HG03196 (cell line): ENCODE data around the gene ATG16L2.
"Not testable (repeated sequence)": the region's sequence is repeated elsewhere in the genome, so short reads cannot be mapped to it uniquely, and the experiment has no call there.

ENCODE experiments used
- ATAC-seq: cut with Tn5 transposase; IDR thresholded peaks from one replicate; pipeline ENCODE4 v1.9.1; 2021; ENCODE audit not compliant: unreplicated experiment

Gene ATG16L2

DNA sequence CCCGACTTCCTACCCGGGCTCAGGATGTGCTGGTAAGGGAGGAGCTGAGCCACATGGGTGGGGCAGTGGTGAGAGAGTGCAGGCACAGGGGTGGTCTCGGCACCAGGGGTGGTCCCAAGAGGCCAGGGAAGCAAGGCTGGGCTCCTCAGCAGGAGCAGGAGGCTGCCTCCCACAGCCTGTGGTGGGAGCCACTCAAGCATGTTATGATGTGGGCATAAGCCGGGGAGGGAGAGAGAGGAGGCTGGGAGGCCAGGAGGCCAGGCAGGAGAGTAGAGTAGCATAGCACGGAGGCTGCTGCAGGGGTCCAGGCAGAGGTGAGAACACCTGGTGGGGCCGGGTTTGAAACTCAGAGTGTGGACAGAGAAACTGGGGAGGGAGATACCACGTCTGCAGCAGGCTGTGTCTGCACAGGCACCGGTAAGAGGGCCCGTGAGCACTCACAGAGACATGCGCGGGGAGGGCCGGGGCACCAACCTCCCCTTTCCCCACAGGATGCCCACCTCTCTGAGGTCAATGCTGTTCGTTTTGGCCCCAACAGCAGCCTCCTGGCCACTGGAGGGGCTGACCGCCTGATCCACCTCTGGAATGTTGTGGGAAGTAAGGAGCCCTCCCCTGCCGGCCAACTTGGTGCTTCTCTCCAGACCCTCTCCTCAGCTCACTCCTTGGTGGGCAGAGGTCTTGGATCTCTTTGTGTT, 10.7 kb downstream of the ATG16L2 start:
- ATAC-seq: no peak

GRCh38 chr11:72825661-72826060, 11.4 kb downstream of the ATG16L2 start:
- no peak for ATAC-seq

- ATAC-seq: no peak
These were observed 12.2 kb downstream of the ATG16L2 start for GRCh38 chr11:72826191-72826941.

GRCh38 chr11:72826942-72827480, 12.8 kb downstream of the ATG16L2 start:
- ATAC-seq: no peak

DNA sequence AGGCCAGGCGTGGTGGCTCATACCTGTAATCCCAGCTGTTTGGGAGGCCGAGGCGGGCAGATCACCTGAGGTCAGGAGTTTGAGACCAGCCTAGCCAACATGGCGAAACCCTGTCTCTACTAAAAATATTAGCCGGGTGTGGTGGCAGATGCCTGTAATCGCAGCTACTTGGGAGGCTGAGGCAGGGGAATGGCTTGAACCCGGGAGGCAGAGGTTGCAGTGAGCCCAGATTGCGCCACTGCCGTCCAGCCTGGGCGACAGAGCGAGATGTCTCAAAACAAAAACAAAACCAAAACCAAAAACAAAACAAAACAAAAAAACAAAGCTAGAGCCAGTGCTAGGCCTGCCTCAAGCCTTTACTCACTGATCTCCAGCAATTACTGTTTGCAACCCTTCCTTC, 13.4 kb downstream of the ATG16L2 start:
- not testable (repeated sequence) for ATAC-seq

DNA sequence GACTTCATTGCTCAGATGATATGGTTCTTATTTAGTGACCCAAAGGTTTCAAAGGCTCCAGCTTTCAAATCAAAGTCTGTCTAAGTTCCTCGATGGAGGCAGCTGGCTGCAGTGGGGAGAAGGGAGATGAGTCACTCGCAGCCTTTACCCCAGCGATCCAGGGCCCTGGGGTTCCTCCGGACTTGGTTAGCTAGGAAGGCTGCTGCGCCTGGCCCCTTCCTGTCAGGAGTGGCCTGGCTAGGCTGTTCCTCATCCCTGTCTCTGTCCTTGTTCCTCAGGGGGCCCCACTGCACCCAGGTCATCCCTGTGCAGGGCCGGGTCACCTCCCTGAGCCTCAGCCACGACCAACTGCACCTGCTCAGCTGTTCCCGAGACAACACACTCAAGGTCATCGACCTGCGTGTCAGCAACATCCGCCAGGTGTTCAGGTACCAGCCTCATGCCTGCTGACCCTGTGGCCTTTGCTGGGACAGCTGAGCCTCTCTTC, 13.9 kb downstream of the ATG16L2 start:
- no peak for ATAC-seq

DNA sequence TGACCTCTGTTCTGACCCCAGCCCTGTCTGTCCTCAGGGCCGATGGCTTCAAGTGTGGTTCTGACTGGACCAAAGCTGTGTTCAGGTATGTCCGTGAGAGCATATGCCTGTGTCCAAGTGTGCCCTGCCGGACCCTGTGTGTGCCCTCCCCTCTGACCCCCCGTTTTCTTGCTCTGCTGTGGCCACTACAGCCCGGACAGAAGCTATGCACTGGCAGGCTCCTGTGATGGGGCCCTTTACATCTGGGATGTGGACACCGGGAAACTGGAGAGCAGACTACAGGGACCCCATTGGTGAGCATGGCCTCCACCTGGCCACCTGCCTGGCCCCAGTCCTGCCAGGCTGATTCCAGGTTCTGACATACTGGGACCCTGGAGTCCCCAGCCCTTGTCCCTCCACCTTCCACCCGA, 14.5 kb downstream of the ATG16L2 start:
- ATAC-seq: no peak

DNA sequence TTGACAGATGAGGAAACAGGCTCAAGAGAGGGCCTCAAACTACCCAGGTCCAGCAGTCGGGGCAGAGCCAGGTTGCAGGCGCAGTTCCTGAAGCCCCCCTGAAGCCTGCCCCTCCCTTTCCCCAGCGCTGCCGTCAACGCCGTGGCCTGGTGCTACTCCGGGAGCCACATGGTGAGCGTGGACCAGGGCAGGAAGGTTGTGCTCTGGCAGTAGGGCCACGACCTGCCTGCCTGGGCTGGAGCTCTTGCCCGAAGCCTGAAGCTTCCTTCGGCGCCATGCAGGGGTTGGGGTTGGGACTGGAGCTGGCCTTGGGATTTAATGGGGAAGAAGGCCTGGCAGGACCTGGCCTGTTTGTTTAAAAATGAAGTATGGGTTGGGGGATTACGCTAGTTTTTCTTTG, 15.0 kb downstream of the ATG16L2 start:
- ATAC-seq: no peak

- no peak for ATAC-seq
These were observed 15.8 kb downstream of the ATG16L2 start for GRCh38 chr11:72829884-72830533.

DNA sequence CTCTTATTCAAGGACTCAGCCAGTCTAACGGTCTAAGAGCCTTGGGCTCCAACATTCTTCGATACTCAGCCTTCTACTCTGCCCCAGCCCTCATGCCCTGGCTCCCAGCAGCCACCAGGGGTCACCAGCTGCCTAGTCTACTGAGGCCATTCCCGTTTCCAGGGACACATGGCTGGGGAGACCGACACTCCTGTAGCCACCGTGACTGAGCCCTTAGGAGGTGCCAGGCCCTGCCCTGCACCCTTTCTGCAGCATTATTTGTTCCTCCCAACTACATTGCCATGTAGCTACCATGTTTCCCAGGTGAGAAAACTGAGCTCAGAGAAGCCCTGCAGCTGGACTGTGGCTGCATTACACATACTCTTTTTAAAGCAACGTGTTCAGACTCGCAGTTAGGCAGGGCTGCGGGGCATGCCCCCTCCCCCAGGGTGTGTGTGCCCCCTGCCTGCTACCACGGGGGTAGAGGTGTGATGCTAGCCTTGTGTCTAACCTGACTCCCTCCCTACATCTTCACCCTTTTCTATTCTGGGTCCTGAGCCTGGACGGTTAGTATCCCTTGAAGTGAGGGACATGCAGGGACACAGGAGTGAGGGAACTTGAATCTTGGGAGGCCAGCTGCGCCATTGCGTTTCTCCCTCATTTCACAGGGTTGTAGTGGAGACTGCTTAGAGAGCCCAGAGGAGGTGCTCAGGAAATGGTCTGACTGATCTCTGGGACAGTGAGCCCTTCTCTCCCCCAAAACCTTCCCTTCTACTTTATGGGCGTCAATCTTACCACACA, 17.5 kb downstream of the ATG16L2 start:
- no peak for ATAC-seq

DNA sequence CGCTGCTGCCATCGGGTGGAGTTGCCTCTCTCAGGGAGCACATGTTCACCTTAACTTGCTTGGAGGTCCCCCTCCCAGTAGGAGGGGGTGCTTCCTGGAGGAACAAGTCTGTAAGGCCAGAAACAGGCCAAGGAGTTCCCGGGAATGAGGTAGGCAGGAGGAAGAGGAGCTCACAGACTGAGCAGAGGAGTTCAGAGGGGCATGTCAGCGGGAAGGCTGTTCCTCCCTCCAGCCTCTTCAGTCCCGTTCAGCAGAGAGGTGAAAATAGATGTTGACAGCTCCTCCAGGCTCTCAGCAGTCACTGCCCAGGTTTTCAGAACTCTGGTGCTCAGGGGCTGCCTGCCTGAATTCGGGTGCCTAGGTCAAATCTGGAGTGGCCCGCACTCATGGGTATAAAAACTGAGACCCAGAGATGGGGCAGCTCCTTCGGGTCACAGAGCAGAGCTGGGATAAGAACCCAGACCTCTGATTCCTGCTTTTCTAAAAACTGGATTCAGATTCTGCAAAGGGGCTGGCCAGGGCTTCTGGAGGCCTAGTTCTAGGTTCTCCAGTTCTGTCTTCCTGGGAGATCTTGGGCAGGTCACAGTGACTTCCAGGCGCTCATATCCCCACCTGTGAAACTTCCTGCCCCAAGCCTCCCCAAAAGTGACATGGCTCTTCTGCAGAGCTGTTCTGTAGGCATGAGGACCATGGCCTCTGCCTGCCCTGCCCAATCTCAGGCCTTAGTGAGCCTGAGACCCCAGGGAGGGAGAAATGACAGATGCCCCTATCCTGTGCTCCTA, 18.3 kb downstream of the ATG16L2 start:
- ATAC-seq: no peak

DNA sequence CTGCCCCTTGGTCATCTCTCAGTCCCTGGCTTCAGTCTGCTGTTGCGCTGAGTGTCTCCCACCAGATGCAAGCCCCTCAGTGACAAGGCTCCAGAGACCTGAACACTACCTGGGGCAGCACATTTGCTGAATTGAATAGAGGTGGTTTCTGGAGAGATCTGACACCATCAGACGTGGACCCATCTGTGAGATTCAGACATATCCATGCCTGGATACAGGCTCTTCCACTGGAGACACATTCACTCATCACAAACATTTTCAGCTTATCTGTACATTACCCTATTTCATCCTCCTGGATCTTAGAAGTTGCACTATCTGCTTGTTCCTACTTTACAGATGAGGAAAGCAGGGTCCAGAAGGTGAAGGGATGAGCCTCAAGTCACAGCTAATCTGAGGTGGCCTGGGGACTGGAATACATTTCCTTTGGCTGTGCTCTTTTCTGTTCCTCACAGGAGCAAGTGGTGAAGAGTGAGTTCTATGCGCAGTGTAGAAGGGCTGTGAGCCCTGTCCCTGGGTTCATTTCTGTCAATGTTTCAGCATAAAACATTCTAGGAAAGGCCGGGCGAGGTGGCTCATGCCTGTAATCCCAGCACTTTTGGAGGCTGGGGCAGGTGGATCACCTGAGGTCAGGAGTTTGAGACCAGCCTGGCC, 19.0 kb downstream of the ATG16L2 start:
- no peak for ATAC-seq

DNA sequence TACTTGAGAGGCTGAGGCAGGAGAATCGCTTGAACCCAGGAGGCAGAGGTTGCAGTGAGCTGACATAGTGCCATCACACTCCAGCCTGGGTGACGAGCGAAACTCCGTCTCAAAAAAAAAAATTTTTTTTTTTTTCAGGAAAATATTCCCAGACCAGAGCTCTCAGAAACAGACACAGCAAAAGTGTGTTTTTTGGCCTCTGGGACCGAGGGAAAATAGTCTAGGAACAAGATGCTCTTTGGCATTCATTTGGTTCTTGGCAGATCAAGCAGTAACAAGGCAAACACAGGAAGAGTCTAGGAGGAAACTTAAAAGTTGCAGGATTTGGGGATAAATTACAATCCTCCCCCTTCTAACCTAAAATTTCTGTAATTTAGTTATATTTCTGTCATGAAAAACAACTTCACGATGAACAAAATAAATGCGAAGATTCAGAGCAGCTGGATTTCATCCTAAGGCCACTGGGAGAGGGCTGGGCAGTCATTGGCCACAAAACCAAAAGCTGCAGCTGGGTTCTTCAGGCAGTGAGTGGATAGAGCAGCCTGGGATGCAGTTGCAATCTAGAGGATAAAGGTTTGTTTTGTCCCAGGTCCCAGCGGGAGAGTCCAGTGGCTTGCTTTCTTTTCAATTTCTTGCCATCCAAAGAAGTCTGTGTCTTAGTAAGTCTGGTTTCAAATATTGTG, 19.7 kb downstream of the ATG16L2 start:
- ATAC-seq: no peak

- ATAC-seq: no peak
These were observed 20.7 kb downstream of the ATG16L2 start for GRCh38 chr11:72834905-72835304.

DNA sequence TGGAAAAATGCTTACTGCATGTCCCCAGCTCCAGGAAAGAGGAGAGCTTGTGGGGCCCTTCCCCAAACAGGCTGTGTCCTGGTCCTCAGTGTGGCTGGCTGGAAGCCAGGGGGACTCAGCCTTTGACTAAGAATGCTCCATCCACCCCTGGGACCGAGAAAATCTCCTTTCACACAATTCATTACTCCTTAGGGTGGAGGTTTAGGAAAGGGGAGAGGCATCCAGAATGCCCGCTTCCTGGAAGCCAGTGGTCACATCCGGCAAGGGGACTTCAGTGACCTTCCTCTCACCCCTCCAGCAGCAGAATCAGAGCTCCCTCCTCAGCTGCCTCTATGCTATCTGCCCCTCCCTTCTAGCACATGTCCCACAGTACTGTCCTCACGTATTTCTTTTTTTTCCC, 21.9 kb downstream of the ATG16L2 start:
- ATAC-seq: no peak

- ATAC-seq: no peak
These were observed 24.6 kb downstream of the ATG16L2 start for GRCh38 chr11:72838691-72839305.

GRCh38 chr11:72840780-72841179, 26.6 kb downstream of the ATG16L2 start:
- ATAC-seq: no peak

- no peak for ATAC-seq
These were observed 27.2 kb downstream of the ATG16L2 start for GRCh38 chr11:72841397-72841796.

DNA sequence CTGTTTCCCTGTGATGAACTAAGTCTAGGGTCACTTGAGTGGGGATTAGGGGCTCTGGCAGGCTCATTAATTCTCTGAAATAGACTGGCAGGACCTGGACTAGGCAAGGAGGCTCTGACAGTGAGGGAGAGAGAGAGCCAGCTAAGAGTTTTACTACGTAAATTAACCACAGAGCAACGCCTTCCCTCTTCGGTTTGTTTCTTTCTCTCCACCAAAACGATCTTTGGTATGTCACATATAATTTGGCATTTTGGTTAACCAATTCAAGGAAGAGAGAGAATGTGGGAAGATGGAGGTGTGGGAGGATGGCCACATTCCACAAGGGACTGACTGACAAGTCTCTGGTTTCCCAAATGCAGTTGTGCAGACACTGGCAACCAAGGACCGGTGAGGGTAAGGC, 27.9 kb downstream of the ATG16L2 start:
- no peak for ATAC-seq
